ENCODE data around the gene KREMEN1. TPM values are rescaled to one million over a fixed set of nuclear protein-coding genes. Genes with fewer than 3 reads are reported as not detected.

The KREMEN1 gene
- total RNA-seq, 1 experiment from 2014 or later = 2.7 TPM

- Histone ChIP-seq H2AFZ (ENCODE audit: low read length) (0 out of 2 replicates have a peak overlapping the region, but pooled peaks have one; percentile 22), H4K20me1 (ENCODE audit: low read length) (no peaks in the 10 kb centered on the region), H3K79me2 (ENCODE audit: low read length) (no peaks in the 10 kb centered on the region), H3K9ac (ENCODE audit: low read length) (no peak overlapping the region), H3K27me3 (ENCODE audit: low read length) (no peaks in the 10 kb centered on the region), H3F3A (ENCODE audit: low read length, unreplicated experiment) (no peaks in the 10 kb centered on the region), H3K4me3 (ENCODE audit: low read length) (no peak overlapping the region), H3K4me2 (ENCODE audit: low read length) (no peak overlapping the region), H3K9me3 (ENCODE audit: low read length) (no peaks in the 10 kb centered on the region), H3K36me3 (ENCODE audit: low read depth, low read length) (no peaks in the 10 kb centered on the region), H3K27ac (ENCODE audit: low read length) (no peak overlapping the region), H3K9me2 (replicated peaks; ENCODE audit: low read length) (no peaks in the 10 kb centered on the region), H3K4me1 (ENCODE audit: insufficient read depth, low read length) (peaks cover 4% of the 10 kb centered on the region; the same call in 1 of the 2 replicates)
- DNase-seq (peak; percentile 24), ATAC-seq (no peak)
- intact Hi-C loops (cut with micrococcal nuclease) = loop anchor here (10.0 kb wide), 2 partner anchors 83 to 113 kb away; partner anchors contain the start of gene KREMEN1
- ChIA-PET POLR2A (ENCODE audit: unreplicated experiment) (no interaction called here), CTCF (no interaction called here)
- TF ChIP-seq CTCF (conservative IDR thresholded peaks at IDR 0.05; ENCODE audit: low read depth, low read length) (no peak), EZH2phosphoT487 (IDR thresholded peaks at IDR 0.05; ENCODE audit: borderline replicate concordance, low read length) (no peak), EZH2 (IDR thresholded peaks at IDR 0.05; ENCODE audit: low read length, unreplicated experiment) (no peak)
- BruUV-seq (replicated peaks) = no TSS peak
Measured at GRCh38 chr22:29157759-29158535, 85.1 kb downstream of the KREMEN1 start.

DNA sequence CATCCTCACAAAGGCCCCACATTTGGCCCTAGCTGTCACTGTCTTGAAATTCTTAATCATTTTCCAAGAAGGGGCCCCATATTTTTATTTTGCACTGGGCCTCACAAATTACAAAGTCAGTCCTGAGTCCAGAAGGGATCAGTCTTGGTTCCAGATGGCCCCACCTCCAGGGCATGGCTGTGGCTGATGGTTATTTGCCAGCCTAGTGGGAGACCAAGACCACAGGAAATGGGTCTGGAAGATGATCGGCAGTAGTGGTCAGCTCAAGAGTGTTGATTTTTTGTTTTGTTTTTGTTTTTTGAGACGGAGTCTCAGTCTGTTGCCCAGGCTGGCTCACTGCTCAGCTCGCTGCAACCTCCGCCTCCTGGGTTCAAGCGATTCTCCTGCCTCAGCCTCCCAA, 85.7 kb downstream of the KREMEN1 start:
- ATAC-seq = no peak
- no peak overlapping the region for H2AFZ ChIP-seq (ENCODE audit: low read length)
- no peak overlapping the region for H3K4me2 ChIP-seq (ENCODE audit: low read length)
- H3K9me2 ChIP-seq (replicated peaks; ENCODE audit: low read length) = no peaks in the 10 kb centered on the region
- no peaks in the 10 kb centered on the region for H4K20me1 ChIP-seq (ENCODE audit: low read length)
- no peak for DNase-seq
- CTCF ChIA-PET = no interaction called here
- no peak overlapping the region for H3K27ac ChIP-seq (ENCODE audit: low read length)
- intact Hi-C loops (cut with micrococcal nuclease) = loop anchor here (10.0 kb wide), 2 partner anchors 84 to 114 kb away; partner anchors contain the start of gene KREMEN1
- peaks cover 4% of the 10 kb centered on the region; the same call in 1 of the 2 replicates for H3K4me1 ChIP-seq (ENCODE audit: insufficient read depth, low read length)
- no peaks in the 10 kb centered on the region for H3K36me3 ChIP-seq (ENCODE audit: low read depth, low read length)
- no peaks in the 10 kb centered on the region for H3K9me3 ChIP-seq (ENCODE audit: low read length)
- H3F3A ChIP-seq (ENCODE audit: low read length, unreplicated experiment) = no peaks in the 10 kb centered on the region
- POLR2A ChIA-PET (ENCODE audit: unreplicated experiment) = no interaction called here
- H3K9ac ChIP-seq (ENCODE audit: low read length) = no peak overlapping the region
- BruUV-seq (replicated peaks) = no TSS peak
- no peak overlapping the region for H3K4me3 ChIP-seq (ENCODE audit: low read length)
- no peaks in the 10 kb centered on the region for H3K27me3 ChIP-seq (ENCODE audit: low read length)
- no peaks in the 10 kb centered on the region for H3K79me2 ChIP-seq (ENCODE audit: low read length)
- no peak for TF ChIP-seq EZH2 (IDR thresholded peaks at IDR 0.05; ENCODE audit: low read length, unreplicated experiment)
- no peak for TF ChIP-seq EZH2phosphoT487 (IDR thresholded peaks at IDR 0.05; ENCODE audit: borderline replicate concordance, low read length)
- no peak for TF ChIP-seq CTCF (conservative IDR thresholded peaks at IDR 0.05; ENCODE audit: low read depth, low read length)

DNA sequence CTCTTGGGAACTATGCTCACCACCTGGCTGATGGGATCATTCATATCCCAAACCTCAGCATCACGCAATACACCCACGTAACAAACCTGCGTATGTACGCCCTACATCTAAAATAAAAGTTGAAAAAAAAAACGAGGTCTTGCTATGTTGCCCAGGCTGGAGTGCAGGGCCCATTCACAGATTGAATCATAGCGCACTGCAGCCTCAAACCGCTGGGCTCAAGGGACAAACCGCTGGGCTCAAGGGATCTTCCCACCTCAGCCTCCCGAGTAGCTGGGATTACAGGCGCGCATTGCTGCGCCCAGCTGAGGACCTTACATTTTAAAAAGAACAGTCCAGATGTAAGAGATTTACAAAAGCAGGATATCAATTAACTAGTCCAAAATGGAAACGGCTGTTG, 91.0 kb downstream of the KREMEN1 start:
- Histone ChIP-seq H3K4me3 (ENCODE audit: low read length) (no peak overlapping the region), H2AFZ (ENCODE audit: low read length) (no peak overlapping the region), H3K9ac (ENCODE audit: low read length) (no peak overlapping the region), H3F3A (ENCODE audit: low read length, unreplicated experiment) (no peaks in the 10 kb centered on the region), H3K27me3 (ENCODE audit: low read length) (no peaks in the 10 kb centered on the region), H3K36me3 (ENCODE audit: low read depth, low read length) (no peaks in the 10 kb centered on the region), H3K27ac (ENCODE audit: low read length) (no peak overlapping the region), H3K4me2 (ENCODE audit: low read length) (no peak overlapping the region), H3K9me2 (replicated peaks; ENCODE audit: low read length) (no peaks in the 10 kb centered on the region), H3K9me3 (ENCODE audit: low read length) (no peaks in the 10 kb centered on the region), H3K4me1 (ENCODE audit: insufficient read depth, low read length) (no peaks in the 10 kb centered on the region), H4K20me1 (ENCODE audit: low read length) (no peaks in the 10 kb centered on the region), H3K79me2 (ENCODE audit: low read length) (no peaks in the 10 kb centered on the region)
- POLR2A ChIA-PET (ENCODE audit: unreplicated experiment) = no interaction called here
- ATAC-seq = no peak
- no TSS peak for BruUV-seq (replicated peaks)
- intact Hi-C loops (cut with micrococcal nuclease) = no loop called here
- DNase-seq = no peak
- no peak for TF ChIP-seq EZH2 (IDR thresholded peaks at IDR 0.05; ENCODE audit: low read length, unreplicated experiment)
- TF ChIP-seq CTCF (conservative IDR thresholded peaks at IDR 0.05; ENCODE audit: low read depth, low read length) = no peak
- no peak for TF ChIP-seq EZH2phosphoT487 (IDR thresholded peaks at IDR 0.05; ENCODE audit: borderline replicate concordance, low read length)
- CTCF ChIA-PET = interaction anchor here (0.6 kb wide), 1 partner anchor 308 kb away, joined by 3 read pairs; no protein-coding TSS in a partner anchor

Measured in PC-3 (cell line).